ENCODE results near the gene KHDRBS2.

- TF ChIP-seq CREM (CRISPR knock-in tag; IDR thresholded peaks at IDR 0.05) (no peak), NFE2L1 (CRISPR knock-in tag; IDR thresholded peaks at IDR 0.05) (no peak), CTCF (IDR thresholded peaks at IDR 0.05) (no peak), SOX15 (CRISPR knock-in tag; IDR thresholded peaks at IDR 0.05) (no peak), USF1 (CRISPR knock-in tag; IDR thresholded peaks at IDR 0.05) (no peak)
These were observed 123.2 kb downstream of the KHDRBS2 start for GRCh38 chr6:62162858-62163257.
